ENCODE results near the gene C2orf74. TPM values are rescaled to one million over a fixed set of nuclear protein-coding genes. Genes with fewer than 3 reads are reported as not detected.

C2orf74 gene
- total RNA-seq, 1 experiment from 2014 or later, result 8.1 TPM

DNA sequence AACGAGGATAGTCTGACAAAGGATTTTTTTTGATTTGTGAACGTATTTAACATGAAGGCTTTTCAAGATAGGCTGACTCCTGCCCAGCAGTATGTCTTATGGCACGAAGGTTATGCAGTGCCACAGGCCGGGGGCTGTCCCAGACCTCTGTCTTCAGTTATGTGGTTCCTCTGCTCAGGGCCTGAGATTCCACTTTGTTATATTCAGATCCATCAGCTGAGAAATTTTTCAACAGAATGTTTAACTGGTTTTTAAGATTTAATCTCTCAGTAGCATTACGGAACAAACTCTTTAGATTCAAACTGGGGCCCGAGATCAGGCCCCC, 20.0 kb downstream of the C2orf74 start:
- H3K4me1 Mint-ChIP-seq, result peaks cover 33% of the 10 kb centered on the region
- H3K36me3 Mint-ChIP-seq, result peaks cover 67% of the 10 kb centered on the region
- no peak overlapping the region for H3K4me3 Mint-ChIP-seq
- no peaks in the 10 kb centered on the region for H3K27me3 Mint-ChIP-seq (ENCODE audit: low read depth)
- no peak for DNase-seq (ENCODE audit: low spot score)
- TF ChIP-seq HMGA2 (CRISPR knock-in tag; IDR thresholded peaks at IDR 0.05), result no peak
- TF ChIP-seq, protein P1, sequence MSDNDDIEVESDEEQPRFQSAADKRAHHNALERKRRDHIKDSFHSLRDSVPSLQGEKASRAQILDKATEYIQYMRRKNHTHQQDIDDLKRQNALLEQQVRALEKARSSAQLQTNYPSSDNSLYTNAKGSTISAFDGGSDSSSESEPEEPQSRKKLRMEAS (CRISPR knock-in tag; IDR thresholded peaks at IDR 0.05), result no peak
- TF ChIP-seq SMAD4 (CRISPR knock-in tag; IDR thresholded peaks at IDR 0.05), result no peak
- TF ChIP-seq ZNF317 (CRISPR knock-in tag; IDR thresholded peaks at IDR 0.05; ENCODE audit: borderline replicate concordance, low read depth), result no peak
- no peak for TF ChIP-seq SMAD3 (CRISPR knock-in tag; IDR thresholded peaks at IDR 0.05; ENCODE audit: borderline replicate concordance)
- TF ChIP-seq, protein P2, sequence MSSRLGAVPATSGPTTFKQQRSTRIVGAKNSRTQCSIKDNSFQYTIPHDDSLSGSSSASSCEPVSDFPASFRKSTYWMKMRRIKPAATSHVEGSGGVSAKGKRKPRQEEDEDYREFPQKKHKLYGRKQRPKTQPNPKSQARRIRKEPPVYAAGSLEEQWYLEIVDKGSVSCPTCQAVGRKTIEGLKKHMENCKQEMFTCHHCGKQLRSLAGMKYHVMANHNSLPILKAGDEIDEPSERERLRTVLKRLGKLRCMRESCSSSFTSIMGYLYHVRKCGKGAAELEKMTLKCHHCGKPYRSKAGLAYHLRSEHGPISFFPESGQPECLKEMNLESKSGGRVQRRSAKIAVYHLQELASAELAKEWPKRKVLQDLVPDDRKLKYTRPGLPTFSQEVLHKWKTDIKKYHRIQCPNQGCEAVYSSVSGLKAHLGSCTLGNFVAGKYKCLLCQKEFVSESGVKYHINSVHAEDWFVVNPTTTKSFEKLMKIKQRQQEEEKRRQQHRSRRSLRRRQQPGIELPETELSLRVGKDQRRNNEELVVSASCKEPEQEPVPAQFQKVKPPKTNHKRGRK (CRISPR knock-in tag; IDR thresholded peaks at IDR 0.05; ENCODE audit: borderline replicate concordance), result no peak
- TF ChIP-seq, protein P3, sequence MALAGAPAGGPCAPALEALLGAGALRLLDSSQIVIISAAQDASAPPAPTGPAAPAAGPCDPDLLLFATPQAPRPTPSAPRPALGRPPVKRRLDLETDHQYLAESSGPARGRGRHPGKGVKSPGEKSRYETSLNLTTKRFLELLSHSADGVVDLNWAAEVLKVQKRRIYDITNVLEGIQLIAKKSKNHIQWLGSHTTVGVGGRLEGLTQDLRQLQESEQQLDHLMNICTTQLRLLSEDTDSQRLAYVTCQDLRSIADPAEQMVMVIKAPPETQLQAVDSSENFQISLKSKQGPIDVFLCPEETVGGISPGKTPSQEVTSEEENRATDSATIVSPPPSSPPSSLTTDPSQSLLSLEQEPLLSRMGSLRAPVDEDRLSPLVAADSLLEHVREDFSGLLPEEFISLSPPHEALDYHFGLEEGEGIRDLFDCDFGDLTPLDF (CRISPR knock-in tag; IDR thresholded peaks at IDR 0.05), result no peak
- no peak for TF ChIP-seq JAZF1 (CRISPR knock-in tag; IDR thresholded peaks at IDR 0.05)
- no peak for TF ChIP-seq FOXJ3 (CRISPR knock-in tag; IDR thresholded peaks at IDR 0.05; ENCODE audit: borderline replicate concordance)
- TF ChIP-seq, protein P4, sequence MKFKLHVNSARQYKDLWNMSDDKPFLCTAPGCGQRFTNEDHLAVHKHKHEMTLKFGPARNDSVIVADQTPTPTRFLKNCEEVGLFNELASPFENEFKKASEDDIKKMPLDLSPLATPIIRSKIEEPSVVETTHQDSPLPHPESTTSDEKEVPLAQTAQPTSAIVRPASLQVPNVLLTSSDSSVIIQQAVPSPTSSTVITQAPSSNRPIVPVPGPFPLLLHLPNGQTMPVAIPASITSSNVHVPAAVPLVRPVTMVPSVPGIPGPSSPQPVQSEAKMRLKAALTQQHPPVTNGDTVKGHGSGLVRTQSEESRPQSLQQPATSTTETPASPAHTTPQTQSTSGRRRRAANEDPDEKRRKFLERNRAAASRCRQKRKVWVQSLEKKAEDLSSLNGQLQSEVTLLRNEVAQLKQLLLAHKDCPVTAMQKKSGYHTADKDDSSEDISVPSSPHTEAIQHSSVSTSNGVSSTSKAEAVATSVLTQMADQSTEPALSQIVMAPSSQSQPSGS (CRISPR knock-in tag; IDR thresholded peaks at IDR 0.05; ENCODE audit: borderline replicate concordance, low read depth), result no peak
- TF ChIP-seq, protein P5, sequence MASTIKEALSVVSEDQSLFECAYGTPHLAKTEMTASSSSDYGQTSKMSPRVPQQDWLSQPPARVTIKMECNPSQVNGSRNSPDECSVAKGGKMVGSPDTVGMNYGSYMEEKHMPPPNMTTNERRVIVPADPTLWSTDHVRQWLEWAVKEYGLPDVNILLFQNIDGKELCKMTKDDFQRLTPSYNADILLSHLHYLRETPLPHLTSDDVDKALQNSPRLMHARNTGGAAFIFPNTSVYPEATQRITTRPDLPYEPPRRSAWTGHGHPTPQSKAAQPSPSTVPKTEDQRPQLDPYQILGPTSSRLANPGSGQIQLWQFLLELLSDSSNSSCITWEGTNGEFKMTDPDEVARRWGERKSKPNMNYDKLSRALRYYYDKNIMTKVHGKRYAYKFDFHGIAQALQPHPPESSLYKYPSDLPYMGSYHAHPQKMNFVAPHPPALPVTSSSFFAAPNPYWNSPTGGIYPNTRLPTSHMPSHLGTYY (CRISPR knock-in tag; IDR thresholded peaks at IDR 0.05), result no peak
- no peak for TF ChIP-seq GABPB1 (CRISPR knock-in tag; IDR thresholded peaks at IDR 0.05)
- TF ChIP-seq FOXP1 (CRISPR knock-in tag; IDR thresholded peaks at IDR 0.05; ENCODE audit: borderline replicate concordance), result no peak
- TF ChIP-seq, protein P6, sequence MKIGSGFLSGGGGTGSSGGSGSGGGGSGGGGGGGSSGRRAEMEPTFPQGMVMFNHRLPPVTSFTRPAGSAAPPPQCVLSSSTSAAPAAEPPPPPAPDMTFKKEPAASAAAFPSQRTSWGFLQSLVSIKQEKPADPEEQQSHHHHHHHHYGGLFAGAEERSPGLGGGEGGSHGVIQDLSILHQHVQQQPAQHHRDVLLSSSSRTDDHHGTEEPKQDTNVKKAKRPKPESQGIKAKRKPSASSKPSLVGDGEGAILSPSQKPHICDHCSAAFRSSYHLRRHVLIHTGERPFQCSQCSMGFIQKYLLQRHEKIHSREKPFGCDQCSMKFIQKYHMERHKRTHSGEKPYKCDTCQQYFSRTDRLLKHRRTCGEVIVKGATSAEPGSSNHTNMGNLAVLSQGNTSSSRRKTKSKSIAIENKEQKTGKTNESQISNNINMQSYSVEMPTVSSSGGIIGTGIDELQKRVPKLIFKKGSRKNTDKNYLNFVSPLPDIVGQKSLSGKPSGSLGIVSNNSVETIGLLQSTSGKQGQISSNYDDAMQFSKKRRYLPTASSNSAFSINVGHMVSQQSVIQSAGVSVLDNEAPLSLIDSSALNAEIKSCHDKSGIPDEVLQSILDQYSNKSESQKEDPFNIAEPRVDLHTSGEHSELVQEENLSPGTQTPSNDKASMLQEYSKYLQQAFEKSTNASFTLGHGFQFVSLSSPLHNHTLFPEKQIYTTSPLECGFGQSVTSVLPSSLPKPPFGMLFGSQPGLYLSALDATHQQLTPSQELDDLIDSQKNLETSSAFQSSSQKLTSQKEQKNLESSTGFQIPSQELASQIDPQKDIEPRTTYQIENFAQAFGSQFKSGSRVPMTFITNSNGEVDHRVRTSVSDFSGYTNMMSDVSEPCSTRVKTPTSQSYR (CRISPR knock-in tag; IDR thresholded peaks at IDR 0.05), result no peak
- ATAC-seq, result no peak
- ChIA-PET CTCF (no interaction called here), POLR2A (no interaction called here)
- peak overlapping the region; percentile 16 for H3K27ac Mint-ChIP-seq
- H3K9me3 Mint-ChIP-seq, result no peaks in the 10 kb centered on the region

DNA sequence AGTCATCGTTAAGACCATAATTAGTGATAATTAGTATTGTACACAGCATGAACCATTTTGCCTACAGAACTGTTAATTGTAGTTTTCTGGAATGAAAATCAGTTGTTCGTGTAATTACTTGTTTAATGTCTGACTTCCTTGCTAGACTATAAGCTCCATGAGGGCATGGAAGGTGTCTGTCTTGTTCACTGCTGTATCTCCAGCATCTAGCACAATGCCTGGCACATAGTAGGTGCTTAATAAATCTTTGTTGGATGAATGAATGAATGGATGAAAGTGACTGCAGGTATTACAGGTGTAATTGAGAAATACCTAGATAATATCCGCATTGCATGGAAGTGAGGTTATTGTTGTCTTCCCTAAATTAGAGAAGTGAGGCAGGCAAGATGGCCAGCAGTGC, 21.8 kb downstream of the C2orf74 start:
- no peak for DNase-seq (ENCODE audit: low spot score)
- Mint-ChIP-seq H3K9me3 (no peaks in the 10 kb centered on the region), H3K27me3 (ENCODE audit: low read depth) (no peaks in the 10 kb centered on the region), H3K4me1 (peaks cover 26% of the 10 kb centered on the region), H3K4me3 (no peak overlapping the region), H3K36me3 (peaks cover 85% of the 10 kb centered on the region), H3K27ac (0 out of 2 replicates have a peak overlapping the region, but pooled peaks have one; percentile 9)
- TF ChIP-seq ESRRA (CRISPR knock-in tag; IDR thresholded peaks at IDR 0.05; ENCODE audit: borderline replicate concordance) (no peak), FOXK1 (CRISPR knock-in tag; IDR thresholded peaks at IDR 0.05) (no peak)
- CTCF ChIA-PET, result no interaction called here
- no peak for ATAC-seq
- POLR2A ChIA-PET, result no interaction called here

Measured in WTC11 (cell line).